GM12891 (cell line): Measurements from ENCODE around the gene CD209.

Experiments used
- POLR2A ChIP-seq: IDR thresholded peaks from 2 replicates; pipeline ENCODE4 v1.6.1; 2011; ENCODE audit warnings: low read depth, low read length, control low read depth
- POLR2AphosphoS5 ChIP-seq: IDR thresholded peaks from 2 replicates; pipeline ENCODE4 v1.6.1; 2011; ENCODE audit warnings: low read depth, low read length, control low read depth
- SPI1 ChIP-seq: IDR thresholded peaks from 2 replicates; pipeline ENCODE4 v1.6.1; 2011; ENCODE audit warnings: low read depth, low read length, control low read depth
- TAF1 ChIP-seq: IDR thresholded peaks from 2 replicates; pipeline ENCODE4 v1.6.1; 2011; ENCODE audit warnings: low read depth, low read length, control low read depth

DNA sequence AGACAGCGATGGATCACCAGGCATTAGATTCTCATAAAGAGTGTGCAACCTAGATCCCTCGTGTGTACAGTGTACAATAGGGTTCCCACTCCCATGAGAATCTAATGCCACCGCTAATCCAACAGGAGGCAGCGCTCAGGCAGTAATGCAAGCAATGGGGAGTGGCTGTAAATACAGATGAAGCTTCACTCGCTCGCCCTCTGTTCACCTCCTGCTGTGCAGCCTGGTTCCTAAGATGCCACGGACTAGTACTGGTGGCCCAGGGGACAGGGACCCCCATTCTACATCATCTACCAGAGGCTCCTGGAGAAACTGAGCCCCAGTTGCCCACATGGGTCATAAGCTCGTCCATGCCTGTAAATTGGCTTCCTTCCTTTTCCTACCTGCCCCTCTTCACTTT is 23.7 kb upstream of the CD209 start:
- TF ChIP-seq POLR2A (no peak), SPI1 (no peak), POLR2AphosphoS5 (no peak), TAF1 (no peak)
